Stimulated activated CD4-positive, alpha-beta T cell treated with anti-CD3 and anti-CD28 coated beads, Interleukin-4, amount 100 ng/mL, for 1 hour (primary cell): ENCODE data around the gene FLRT1.
"Not testable (repeated sequence)": the region's sequence is repeated elsewhere in the genome, so short reads cannot be mapped to it uniquely, and the experiment has no call there.

Experiments
- DNase-seq: peaks from one replicate; pipeline ENCODE4 v3.0.0-alpha.2; 2020

The FLRT1 gene

DNA sequence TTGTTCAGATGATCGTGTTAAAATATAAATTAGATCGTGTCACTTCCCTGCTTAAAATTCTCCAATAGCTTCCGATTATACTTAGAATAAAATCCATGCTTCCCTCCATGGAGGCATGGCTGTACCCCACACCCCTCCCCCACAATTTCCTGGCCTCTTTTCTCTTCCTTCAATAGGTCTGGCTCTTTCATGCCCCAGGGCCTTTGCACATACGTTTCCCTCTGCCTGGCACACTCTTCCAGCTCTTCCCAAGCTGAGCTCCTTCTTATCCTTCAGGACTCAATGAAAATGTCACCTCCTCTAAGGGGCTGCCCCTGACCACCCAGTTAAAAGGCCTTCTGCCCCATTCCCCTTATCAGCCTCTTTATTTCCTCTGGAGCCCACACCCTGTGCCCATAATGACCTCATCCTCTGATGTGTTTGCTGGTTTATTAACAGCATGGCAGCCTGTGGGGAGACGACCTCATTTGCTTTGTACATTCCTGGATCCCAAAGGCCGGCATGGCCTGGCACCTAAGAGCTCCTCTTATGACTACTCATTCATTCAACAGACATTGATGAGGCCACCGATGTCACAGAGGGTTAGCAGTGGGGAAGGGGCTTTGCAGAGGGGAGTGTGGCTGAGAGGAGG is 9.0 kb upstream of the FLRT1 start:
- DNase-seq: no peak

DNA sequence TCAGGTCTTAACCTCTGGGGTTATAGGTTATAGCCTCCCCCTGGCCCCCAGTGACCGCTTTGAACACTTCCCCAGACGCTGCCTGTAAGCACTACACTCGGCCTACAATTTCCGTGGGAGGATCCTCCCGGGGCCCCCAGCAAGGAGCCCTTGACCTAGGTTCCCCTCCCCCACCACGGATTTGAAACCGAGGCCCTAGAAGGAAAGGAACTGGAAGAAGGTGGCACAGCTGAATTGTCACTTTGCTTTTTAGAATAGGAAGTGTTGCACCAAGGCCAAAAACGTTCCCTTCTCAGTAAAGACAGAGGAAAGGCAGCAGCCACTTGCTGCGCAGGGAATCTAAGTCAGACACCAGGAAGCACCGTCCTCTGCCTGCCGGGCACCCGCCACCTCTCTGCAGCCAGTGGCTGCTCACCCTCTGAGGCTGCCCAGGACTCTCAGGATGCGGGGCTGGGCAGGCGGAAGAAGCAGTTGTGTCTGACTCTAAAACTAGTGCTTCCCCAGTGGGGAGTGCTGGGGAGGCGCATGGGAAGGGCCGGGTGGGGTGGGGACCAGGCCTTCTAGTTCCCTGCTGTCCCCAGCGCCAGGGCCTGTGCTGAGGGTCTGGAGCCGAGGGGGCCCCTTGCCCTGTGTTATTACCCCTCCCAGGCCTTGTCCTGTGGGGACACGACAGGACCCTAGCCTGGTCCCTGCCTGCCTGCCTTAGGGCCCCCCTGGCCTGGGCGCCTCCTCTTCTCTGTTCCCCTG is 7.9 kb upstream of the FLRT1 start:
- no peak for DNase-seq

DNA sequence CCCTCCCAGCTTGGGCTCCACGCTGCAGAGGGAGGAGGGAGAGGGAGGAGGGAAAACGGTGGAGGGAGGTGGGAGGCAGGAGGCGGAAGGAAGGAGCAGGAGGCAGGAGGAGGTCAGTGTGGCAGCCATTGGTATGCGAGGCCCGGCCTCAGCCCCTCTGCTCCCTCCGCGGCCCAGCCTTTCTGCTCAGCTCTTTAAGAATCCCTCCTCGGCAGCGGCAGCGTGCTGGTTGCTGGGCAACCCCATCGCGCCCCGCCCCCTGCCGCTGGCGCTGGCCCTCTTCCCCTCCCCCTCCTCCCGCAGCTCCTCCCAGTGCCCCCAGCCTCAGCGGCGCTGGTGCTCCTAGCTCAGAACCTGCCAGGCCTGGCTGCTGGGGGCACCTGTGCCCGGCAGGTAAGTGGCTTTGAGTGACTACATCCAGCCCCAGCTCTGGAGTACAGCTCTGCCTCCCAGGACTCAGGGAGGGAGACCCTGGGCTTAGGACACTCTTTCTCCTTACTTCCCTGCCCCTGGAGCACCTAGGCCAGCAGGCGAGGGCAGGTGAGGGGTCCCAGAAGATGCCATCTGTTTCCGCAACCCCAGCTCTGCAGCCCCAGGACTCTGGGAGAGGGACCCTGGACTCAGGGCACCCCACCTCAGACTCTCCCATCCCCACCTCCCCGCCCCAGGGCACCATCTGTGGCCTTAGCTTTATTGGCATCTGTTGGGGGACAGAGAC is 7.2 kb upstream of the FLRT1 start:
- peak; percentile 20 for DNase-seq

DNA sequence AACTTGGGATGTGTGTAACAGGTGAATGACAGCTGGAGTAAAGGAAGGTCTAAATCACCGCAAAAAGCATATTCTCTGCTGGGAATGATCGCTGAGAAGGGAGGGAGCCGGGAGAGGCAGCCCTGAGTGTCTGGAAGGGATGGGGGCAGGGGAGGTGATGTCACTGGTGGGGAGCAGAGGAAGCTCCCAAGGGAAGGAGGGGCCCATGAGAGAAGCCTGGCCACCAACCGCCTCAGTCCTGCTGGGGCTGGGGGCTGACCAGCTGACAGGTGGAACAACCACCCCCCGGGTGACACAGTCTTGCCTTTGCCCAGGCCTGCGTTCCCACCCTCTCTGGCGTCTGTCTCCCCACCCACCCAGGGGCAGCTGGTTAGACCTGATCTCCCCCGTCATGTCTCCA is 6.0 kb upstream of the FLRT1 start:
- DNase-seq: no peak

GRCh38 chr11:64031001-64031400 is 4.7 kb upstream of the FLRT1 start:
- no peak for DNase-seq

DNA sequence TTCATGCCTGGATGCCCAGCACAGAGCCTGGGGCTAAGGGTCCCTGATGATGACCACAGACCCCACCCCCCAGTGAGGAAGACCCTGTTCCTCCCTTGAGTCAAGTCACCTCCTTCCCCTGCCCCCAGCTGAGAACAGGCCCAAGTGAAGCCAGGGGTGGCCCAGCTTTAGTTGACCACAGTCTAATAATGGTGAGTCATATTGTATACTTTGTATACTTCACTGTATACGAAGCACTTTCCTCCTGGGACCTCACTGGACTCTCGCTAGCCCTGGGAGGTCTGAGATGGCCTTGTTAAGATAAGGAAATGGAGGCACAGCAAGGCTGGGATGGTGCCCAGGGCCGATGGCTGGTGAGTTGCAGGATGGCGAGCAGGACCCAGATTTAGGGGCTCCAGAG is 3.7 kb upstream of the FLRT1 start:
- DNase-seq: no peak

DNA sequence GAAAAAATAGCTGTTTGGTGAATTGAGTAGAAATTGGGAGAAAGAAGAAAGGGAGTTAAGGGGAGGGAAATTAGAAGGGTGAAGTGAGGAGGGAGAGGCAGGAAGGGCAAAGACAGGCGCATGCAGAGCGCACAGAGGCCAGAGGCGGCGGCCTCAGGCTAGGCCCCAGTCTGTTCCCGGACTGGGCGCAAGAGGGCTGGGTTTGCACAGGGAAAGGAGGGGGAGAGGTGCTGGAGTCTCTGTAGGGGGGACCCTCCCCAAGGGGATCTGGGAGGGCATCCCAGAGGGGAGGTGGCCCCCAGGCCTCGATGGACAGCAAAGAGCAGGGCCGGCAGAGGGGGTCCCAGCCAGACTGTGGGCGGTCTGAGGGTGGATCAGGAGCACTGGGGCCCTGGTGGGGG is 1.3 kb upstream of the FLRT1 start:
- no peak for DNase-seq

GRCh38 chr11:64035081-64035524 is 628 bp upstream of the FLRT1 start:
- DNase-seq: no peak

GRCh38 chr11:64036087-64037026 is 626 bp downstream of the FLRT1 start:
- DNase-seq: no peak

GRCh38 chr11:64037027-64037634 is 1.4 kb downstream of the FLRT1 start:
- no peak for DNase-seq

DNA sequence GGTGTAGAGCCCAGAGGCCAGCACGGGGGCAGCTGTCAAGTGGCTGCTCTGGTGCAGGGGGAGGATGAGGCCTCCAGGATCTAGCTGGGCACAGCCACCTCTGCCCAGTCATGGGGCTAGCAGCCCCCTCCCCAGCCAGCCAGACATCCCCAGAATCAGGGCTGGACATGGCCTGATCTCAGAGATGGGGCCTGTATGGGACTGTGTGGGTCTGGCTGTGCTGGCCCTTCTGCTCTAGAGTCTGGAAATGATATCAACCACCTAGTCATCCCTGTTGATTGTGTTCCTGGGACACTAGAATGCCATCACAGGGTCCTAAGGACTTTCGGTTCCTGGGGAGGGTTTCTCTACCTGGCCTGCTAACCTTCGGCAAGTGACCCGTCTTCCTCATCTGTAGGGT is 2.8 kb downstream of the FLRT1 start:
- DNase-seq: no peak

- DNase-seq: no peak
Observed at GRCh38 chr11:64039012-64039665, 3.4 kb downstream of the FLRT1 start.

DNA sequence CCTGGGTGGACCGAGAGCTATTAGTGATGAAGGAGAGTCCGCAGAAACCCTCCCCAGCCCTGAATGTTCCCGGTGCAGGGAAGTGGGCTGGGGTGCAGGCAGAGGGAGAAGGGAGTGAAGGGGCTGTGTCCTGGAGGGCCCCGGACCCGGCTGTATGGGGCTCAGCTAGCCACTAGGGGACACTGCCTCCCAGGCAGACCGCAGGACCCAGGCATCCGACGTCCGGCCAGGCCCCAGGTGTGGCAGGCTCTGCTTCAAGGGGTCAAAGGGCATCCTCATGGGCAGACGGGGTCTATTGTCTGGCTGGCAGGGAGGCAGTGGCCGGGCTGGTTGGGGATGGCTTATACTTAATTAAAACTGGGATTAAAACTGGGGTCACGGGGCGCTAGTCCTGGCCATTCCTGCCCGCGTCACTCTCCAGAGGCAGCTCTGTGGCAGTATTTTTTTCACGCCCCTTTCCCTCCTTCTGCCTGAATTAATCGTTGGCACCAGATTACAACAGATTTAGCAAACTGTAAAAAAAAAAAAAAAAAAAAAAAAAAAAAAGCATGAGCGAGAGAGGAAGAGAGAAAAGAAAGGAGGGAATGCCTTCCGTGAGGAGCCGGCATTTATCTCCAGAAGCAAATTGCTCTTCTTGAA is 5.1 kb downstream of the FLRT1 start:
- DNase-seq: no peak

- DNase-seq: no peak
Observed at GRCh38 chr11:64041846-64042245, 6.1 kb downstream of the FLRT1 start.

DNA sequence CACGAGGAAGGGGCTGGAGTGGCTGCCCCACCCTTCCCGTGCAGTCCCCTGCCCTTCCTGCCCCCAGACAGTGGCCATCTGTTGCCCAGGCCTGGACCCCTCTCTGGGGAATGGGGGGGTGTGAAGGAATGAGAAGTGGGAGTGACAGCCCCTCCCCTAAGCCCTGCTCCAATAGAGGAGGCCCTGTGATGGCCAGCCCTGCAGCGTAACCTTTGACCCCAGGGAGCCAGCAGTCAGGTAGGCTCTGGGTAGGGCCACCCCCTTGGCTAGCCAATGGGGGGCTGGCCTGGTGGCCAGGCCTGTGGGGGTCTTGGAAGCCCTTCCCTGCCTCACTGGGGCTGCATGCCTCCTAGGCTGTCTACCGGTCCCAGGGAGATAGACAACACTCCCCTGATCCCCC is 6.6 kb downstream of the FLRT1 start:
- no peak for DNase-seq

- no peak for DNase-seq
Observed at GRCh38 chr11:64043545-64043944, 7.8 kb downstream of the FLRT1 start.

DNA sequence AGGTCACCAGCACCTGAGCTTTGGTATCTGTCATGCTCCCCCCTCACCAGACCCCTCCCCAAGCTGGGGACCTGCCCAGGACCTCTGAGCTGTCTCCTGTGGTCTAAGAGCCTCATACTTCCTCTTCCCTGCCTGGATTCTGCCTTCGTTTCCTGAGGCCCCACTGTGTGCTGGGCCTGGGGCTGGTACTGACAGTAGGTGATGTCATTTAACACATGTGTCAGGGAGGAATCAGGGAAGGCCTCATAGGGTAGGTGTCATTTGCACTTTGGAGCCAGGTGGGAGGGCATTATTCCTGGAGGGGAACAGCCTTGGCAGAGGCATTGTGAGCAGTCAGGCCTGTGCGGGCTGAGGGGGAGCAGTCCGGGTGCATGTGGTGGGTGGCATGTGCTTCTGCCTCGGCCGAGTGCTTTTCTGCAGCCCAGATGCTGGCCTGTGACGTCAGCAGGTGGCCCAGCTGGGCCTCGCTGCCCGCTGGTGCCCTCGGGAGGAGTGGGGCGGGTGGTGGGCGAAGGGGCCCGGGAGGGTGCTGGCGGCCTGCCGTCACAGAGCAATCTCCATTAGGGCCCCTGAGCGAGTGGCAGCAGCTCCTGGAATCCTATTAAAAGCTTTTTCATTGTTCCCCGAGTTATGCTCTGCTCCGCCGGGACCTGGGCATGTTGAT is 9.1 kb downstream of the FLRT1 start:
- DNase-seq: no peak

GRCh38 chr11:64045700-64046099 is 10.0 kb downstream of the FLRT1 start:
- DNase-seq: no peak

- not testable (repeated sequence) for DNase-seq
Observed at GRCh38 chr11:64047373-64047772, 11.6 kb downstream of the FLRT1 start.

DNA sequence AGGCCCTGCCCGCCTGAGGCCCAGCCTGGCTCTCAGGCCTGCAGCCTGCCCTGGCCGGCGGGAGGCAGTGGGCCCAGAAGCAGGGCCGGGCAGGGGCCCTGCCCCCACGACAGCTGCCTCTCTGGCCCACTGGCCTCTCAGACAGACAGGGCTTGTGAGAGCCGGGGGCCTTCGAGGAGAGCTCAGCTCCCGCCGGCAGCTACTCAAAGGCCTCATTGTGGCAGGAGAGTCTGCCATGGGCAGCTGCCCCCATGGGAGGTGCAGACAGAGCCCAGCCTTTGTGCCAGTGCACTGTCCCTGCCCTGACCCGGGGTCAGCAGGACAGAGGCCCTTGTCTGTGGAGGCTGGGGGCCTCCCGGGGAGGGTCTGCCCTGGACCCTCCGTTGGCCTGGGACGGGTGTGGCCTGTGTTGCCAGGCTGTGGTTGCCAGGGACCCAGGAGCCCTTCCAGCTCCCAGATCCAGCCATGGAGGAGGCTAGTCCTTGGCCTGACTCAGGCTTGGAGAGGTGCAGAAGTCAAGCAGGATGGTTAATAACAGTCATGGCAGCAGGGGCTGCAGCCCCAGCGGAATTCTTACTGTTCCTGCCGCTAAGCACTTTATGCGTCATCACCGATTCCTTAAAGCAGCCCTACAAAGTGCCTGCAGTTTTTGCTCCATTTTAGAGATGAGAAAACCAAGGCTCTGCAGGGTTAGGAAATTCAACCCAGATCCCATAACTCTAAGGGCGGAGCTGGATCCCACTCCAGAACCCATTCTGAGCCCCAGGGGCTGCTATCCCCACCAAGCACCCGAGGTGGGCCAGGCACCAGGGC is 12.5 kb downstream of the FLRT1 start:
- no peak for DNase-seq
